ENCODE results near the gene AP4E1.

- TF ChIP-seq REST (IDR thresholded peaks at IDR 0.05; ENCODE audit: insufficient replicate concordance, low read depth) (no peak), CTCF (IDR thresholded peaks at IDR 0.05; ENCODE audit: insufficient read depth, low read length) (no peak), POLR2AphosphoS5 (IDR thresholded peaks at IDR 0.05; ENCODE audit: low read depth) (no peak), SPI1 (IDR thresholded peaks at IDR 0.05; ENCODE audit: borderline replicate concordance, low read depth) (no peak), GABPA (IDR thresholded peaks at IDR 0.05; ENCODE audit: low read depth) (no peak)
Measured at GRCh38 chr15:50884540-50884939, 23.9 kb upstream of the AP4E1 start.
